Upper lobe of left lung (tissue), 6 donors: Measurements from ENCODE around the gene PTGR3. TPM values are rescaled to one million over a fixed set of nuclear protein-coding genes. Genes with fewer than 3 reads are reported as not detected.

Source experiments
- ATAC-seq, 2 donors: fragments of 200-7000 bp; cut with Tn5 transposase; one replicate each; pipeline ENCODE4 v1.9.1; 2022; ENCODE audit warnings: mild to moderate bottlenecking in 2 of 2, moderate library complexity in 2 of 2; ENCODE audit not compliant: low FRiP score in 2 of 2
- DNase-seq, 2 donors: peaks; one replicate each; pipeline ENCODE4 v3.0.0-alpha.2; 2019 to 2020
- H3K27ac ChIP-seq, 4 donors: fragments of 200-600 bp; sonication (generic); one replicate each; pipeline ENCODE4 v1.5.1; 2016 to 2019
- H3K27me3 ChIP-seq, 4 donors: fragments of 200-600 bp; sonication (generic); one replicate each; pipeline ENCODE4 v1.5.1; 2017 to 2019
- H3K36me3 ChIP-seq, 4 donors: fragments of 200-600 bp; sonication (generic); one replicate each; pipeline ENCODE4 v1.5.1; 2016 to 2019
- H3K4me1 ChIP-seq, 4 donors: fragments of 200-600 bp; sonication (generic); one replicate each; pipeline ENCODE4 v1.5.1; 2018 to 2019
- H3K4me3 ChIP-seq, 4 donors: fragments of 200-600 bp; sonication (generic); one replicate each; pipeline ENCODE4 v1.5.1; 2017 to 2019; ENCODE audit warnings: mild to moderate bottlenecking in 2 of 4, moderate library complexity in 1 of 4
- H3K9me3 ChIP-seq, 4 donors: fragments of 200-600 bp; sonication (generic); one replicate each; pipeline ENCODE4 v1.5.1; 2018 to 2019
- CTCF ChIP-seq, 6 experiments: fragments of 450-650 bp in 4 of 6; fragments of 200-600 bp in 2 of 6; sonication (generic) in 2 of 6; IDR thresholded peaks; one replicate each; pipeline ENCODE4 v1.5.1; 2016 to 2019; ENCODE audit warnings: antibody characterized with exemption in 6 of 6
- EP300 ChIP-seq, 4 donors: sonication (generic); formaldehyde crosslinking; IDR thresholded peaks; one replicate each; pipeline ENCODE4 v1.5.1; 2017; ENCODE audit warnings: antibody characterized with exemption in 4 of 4, control low read depth in 2 of 4
- POLR2A ChIP-seq, 4 donors: fragments of 450-650 bp; IDR thresholded peaks; one replicate each; pipeline ENCODE4 v1.5.1; 2016 to 2017; ENCODE audit warnings: antibody characterized with exemption in 4 of 4, mild to moderate bottlenecking in 2 of 4
- POLR2AphosphoS5 ChIP-seq, 2 donors: sonication (generic); formaldehyde crosslinking; IDR thresholded peaks; one replicate each; pipeline ENCODE4 v1.5.1; 2017; ENCODE audit warnings: antibody characterized with exemption in 2 of 2
- WGBS, 2 donors: methylation state at CpG; one replicate each; pipeline ENCODE4 v1.1.5; 2017 to 2018; 5-methylcytosine and 5-hydroxymethylcytosine counted together
- total RNA-seq, 6 donors: library from RNA; depleted of rRNA in 4 of 6; stranded (reverse); fragments of >200 nt in 4 of 6; gene quantifications; one replicate each; pipeline versions ENCODE4 v1.1.0 to v1.2.1, GENCODE V29; 2016 to 2021
- donor health status: DM: no; HTN: no; CAD: no; lungs with moderate emphysema.
- donor health status: DM: no; HTN: yes; CAD: no; lungs with severe emphysema.

The PTGR3 gene
- total RNA-seq, 6 donors from 2014 or later: 12.2 to 36.8 (median 26.5) TPM

- ATAC-seq (peak in 1 of 2 donors; percentile 45), DNase-seq (peak in 1 of 2 donors; percentile 35)
- Histone ChIP-seq H3K27ac (no peak overlapping the region), H3K27me3 (no peaks in the 10 kb centered on the region), H3K9me3 (no peaks in the 10 kb centered on the region), H3K4me1 (peaks cover 0 to 8% (median 2%) of the 10 kb centered on the region in 4 donors), H3K36me3 (no peaks in the 10 kb centered on the region), H3K4me3 (peak overlapping the region in 3 of 4 donors; percentile 32 to 52 (median 45))
- 55 to 63% methylated on average over 9 to 14 of the region's 14 CpGs for WGBS, 2 donors
- TF ChIP-seq POLR2A (IDR thresholded peaks at IDR 0.05): no peak
- TF ChIP-seq CTCF (IDR thresholded peaks at IDR 0.05): no peak
- TF ChIP-seq EP300 (IDR thresholded peaks at IDR 0.05): no peak
- TF ChIP-seq POLR2AphosphoS5 (IDR thresholded peaks at IDR 0.05): no peak
These were observed 47.5 kb downstream of the PTGR3 start for GRCh38 chr18:75161256-75162028.

- ATAC-seq (no peak), DNase-seq (no peak)
- TF ChIP-seq CTCF (IDR thresholded peaks at IDR 0.05) (no peak), POLR2A (IDR thresholded peaks at IDR 0.05) (no peak), POLR2AphosphoS5 (IDR thresholded peaks at IDR 0.05) (no peak)
- peaks cover 0 to 8% (median 2%) of the 10 kb centered on the region in 4 donors for H3K4me1 ChIP-seq
- no peak overlapping the region for H3K27ac ChIP-seq
- WGBS, 2 donors: 45 to 64% methylated on average over 13 of the region's 13 CpGs
- H3K27me3 ChIP-seq: no peaks in the 10 kb centered on the region
- no peaks in the 10 kb centered on the region for H3K9me3 ChIP-seq
- no peak overlapping the region for H3K4me3 ChIP-seq
- H3K36me3 ChIP-seq: no peaks in the 10 kb centered on the region
These were observed 48.6 kb downstream of the PTGR3 start for GRCh38 chr18:75160364-75160763.

- WGBS, 2 donors: 70 to 76% methylated on average over 16 of the region's 16 CpGs
- H3K27me3 ChIP-seq: no peaks in the 10 kb centered on the region
- peaks cover 0 to 8% (median 2%) of the 10 kb centered on the region in 4 donors for H3K4me1 ChIP-seq
- no peaks in the 10 kb centered on the region for H3K9me3 ChIP-seq
- TF ChIP-seq EP300 (IDR thresholded peaks at IDR 0.05) (no peak), CTCF (IDR thresholded peaks at IDR 0.05) (no peak), POLR2AphosphoS5 (IDR thresholded peaks at IDR 0.05) (no peak), POLR2A (IDR thresholded peaks at IDR 0.05) (no peak)
- ATAC-seq: no peak
- no peak overlapping the region for H3K27ac ChIP-seq
- DNase-seq: no peak
- H3K4me3 ChIP-seq: no peak overlapping the region
- no peaks in the 10 kb centered on the region for H3K36me3 ChIP-seq
These were observed 49.1 kb downstream of the PTGR3 start for GRCh38 chr18:75159646-75160356.

DNA sequence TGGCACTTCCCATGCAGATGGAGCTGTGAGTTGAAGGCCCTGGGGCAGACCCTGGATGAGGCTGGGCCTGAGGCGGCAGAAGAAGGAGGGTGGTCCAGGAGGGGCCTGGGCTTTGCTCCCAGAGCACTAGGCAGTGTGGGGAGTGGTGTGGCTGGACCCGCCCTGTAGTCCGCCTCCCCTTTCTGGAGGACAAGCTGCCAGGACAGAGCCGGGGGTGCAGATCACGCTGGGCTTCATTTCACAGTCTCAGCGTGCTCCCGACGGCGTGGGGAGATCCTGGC lies 49.8 kb downstream of the PTGR3 start:
- H3K27ac ChIP-seq: no peak overlapping the region
- TF ChIP-seq POLR2A (IDR thresholded peaks at IDR 0.05): no peak
- no peak for ATAC-seq
- H3K4me1 ChIP-seq: peaks cover 0 to 8% (median 2%) of the 10 kb centered on the region in 4 donors
- 87 to 97% methylated on average over 9 of the region's 9 CpGs for WGBS, 2 donors
- H3K27me3 ChIP-seq: no peaks in the 10 kb centered on the region
- no peak for DNase-seq
- no peaks in the 10 kb centered on the region for H3K9me3 ChIP-seq
- H3K36me3 ChIP-seq: no peaks in the 10 kb centered on the region
- H3K4me3 ChIP-seq: no peak overlapping the region

Other genes starting within 250 kb of the PTGR3 start
- gene TSHZ1, start 1.7 kb upstream of the PTGR3 start, total RNA-seq: 10 to 100 TPM in 5 of 6 donors, 1 to 10 TPM in 1; 9.1 to 16.5 (median 14.3) TPM
- gene SMIM21, start 218.6 kb upstream of the PTGR3 start, total RNA-seq: not detected